NOMO-1 treated with dmso at 0.1 percent for 144 hours (cell line): ENCODE measurements around the gene SCFD2.

Source experiments
- DNase-seq: peaks from one replicate; lab custom pipeline; 2025; ENCODE audit not compliant: unreplicated experiment; lab: John Stamatoyannopoulos, UW

SCFD2 gene

DNA sequence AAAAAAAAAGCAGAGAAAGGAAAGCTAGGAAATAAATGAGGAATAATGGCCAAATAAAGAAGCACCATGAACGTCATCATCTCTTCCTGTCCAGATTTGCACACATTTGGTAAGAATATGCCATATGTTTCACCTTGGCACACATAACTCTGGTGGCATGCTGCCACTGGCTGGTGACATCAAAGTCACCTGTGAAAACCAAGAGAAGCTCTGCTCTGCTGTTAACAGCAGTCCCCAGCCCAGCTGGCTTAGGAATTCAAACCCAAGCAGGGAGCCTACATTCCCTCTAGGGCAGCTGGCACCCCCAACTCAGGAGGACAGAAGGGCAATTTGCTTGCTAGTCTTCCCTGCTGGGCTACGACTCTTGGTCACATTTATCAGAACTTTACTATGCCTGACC is 426.1 kb downstream of the SCFD2 start:
- DNase-seq = no peak

- DNase-seq = no peak
These were observed 426.5 kb downstream of the SCFD2 start for GRCh38 chr4:52939325-52939724.

DNA sequence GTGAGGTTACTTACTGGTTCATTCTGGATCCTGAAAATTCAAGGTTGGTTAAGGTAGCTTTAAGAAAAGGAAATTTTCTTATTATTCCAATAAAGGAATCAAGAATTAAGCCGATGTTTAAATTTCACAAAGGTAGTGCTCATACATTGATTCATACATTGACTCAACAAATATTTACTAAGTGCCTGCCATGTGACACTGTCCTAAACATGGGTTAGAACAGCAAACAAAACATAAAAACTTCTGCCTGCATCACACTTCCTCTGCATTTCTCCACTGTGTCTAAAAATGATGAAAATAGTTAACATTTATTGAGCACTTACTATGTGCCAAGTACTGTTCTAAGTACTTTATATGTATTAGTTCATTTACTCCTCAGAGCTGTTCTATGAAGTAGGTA is 428.0 kb downstream of the SCFD2 start:
- DNase-seq = no peak

- no peak for DNase-seq
These were observed 429.1 kb downstream of the SCFD2 start for GRCh38 chr4:52936729-52937128.

- DNase-seq = no peak
These were observed 430.5 kb downstream of the SCFD2 start for GRCh38 chr4:52935317-52935716.

- no peak for DNase-seq
These were observed 432.1 kb downstream of the SCFD2 start for GRCh38 chr4:52933738-52934137.

GRCh38 chr4:52932591-52933470 is 433.0 kb downstream of the SCFD2 start:
- no peak for DNase-seq

- DNase-seq = no peak
These were observed 434.6 kb downstream of the SCFD2 start for GRCh38 chr4:52931243-52931642.

DNA sequence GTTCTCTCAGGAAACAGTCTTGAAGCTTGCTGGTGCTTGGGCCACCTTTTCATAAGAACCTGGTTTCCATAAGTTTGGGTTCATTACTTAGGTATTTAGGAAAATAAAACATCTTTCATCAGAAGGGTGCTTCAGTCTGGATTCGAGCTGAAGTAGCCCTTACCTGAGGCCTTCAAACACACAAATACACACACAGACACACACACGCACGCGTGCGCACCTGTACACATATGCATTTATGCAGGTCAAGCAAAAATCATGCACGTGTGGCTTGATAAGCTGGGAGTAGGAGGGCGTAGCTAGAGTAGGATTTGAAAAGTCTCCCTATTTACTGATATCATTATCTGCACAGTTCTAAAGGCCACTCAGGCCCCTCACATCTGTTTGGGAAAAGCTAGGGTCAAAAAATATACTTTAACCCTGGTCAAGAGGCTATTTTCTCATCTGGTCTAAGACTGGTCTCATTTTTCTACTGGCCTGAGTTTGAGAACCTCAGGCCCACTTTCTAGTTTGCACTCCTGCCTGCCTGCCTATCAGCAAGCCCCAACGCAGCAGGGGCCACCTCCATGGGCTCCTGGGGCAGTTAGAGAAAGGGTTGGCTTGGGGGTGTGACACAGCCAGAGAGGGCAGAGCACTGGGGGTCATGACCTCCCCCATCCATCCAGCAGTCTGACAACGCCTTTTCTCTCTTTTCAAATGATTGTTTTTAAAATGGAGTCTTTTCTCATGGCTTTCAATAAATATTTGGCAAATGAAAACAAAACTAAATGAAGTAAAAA is 439.5 kb downstream of the SCFD2 start:
- no peak for DNase-seq

DNA sequence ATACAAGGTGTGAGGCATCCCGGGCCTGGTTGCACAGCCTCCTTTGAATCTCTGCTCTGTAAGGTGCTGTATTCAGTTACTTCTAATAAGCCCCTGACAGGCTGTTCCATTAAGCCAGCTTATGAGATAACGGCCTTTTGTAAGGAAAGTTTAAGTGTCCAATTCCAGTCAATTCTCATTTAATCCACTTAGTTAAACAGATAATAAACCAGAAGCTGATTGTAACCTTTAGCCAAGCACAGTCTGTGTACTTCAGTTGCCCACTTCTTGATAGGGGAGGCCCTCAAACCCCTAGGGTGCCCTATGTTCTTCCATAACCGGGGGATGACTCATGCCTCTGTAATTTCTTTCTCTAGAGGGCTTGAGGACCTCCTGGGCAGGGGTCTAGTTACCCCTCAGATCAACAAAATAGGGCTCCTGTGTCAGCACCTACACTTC is 440.3 kb downstream of the SCFD2 start:
- no peak for DNase-seq

DNA sequence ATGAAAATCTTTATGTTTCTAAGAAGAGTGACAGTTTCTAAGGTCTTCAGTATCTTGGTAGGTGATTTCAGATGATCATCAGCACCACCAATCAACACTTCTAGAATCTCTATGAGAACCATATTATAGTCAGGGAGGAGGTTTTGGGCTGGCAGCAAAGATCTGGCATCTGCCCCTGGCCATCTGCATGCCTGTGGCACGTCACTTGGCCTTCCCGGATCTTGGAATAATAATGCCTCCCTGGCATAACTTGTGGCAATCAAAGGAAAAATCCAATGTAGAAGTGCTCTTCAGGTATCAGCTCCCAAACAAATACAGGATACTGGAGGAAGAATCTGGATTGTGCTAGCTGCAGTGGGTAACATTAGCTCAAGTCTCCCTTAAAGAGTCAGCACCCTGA is 446.4 kb downstream of the SCFD2 start:
- no peak for DNase-seq

DNA sequence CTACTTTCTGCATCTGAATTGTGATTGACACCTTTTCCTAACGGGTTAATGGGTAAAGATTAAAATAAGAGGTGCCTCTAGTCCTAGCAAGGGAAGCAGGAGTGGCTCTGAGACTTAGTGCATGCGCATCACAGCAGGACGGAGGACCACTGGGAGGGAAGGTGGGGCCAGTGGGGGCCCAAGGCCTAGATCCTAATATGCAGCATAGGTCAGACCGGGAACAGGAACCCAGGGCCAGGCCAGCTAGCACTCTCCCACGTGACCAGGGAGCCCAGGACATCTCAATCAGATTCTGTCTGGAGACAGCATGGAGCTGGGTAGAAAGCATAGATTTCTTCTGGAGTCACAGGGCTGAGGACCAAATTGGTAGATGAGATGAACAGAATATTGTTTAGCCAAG is 448.0 kb downstream of the SCFD2 start:
- no peak for DNase-seq

GRCh38 chr4:52915730-52916300 is 450.0 kb downstream of the SCFD2 start:
- no peak for DNase-seq

- no peak for DNase-seq
These were observed 450.7 kb downstream of the SCFD2 start for GRCh38 chr4:52915191-52915590.

GRCh38 chr4:52914051-52914605 is 451.7 kb downstream of the SCFD2 start:
- no peak for DNase-seq

DNA sequence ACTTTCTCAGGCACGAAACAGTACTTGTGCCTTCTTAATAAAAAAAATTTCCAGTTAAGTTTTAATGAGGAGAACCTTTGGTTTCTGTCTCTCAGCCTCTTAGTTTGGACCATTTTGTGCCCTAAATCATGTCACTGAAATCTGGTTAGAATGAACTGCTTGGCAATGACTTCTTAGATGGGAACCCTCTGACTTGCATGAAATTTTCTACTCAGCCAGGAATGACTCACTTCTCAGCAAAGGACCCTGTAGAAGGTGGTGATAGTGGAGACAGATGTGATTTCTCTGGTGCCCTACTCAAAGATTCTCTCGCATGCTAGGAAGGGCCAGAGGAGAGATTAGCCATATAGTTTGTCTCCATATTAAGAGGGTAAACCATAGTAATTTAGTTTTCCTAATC is 453.3 kb downstream of the SCFD2 start:
- DNase-seq = no peak

- DNase-seq = peak; percentile 5
These were observed 454.1 kb downstream of the SCFD2 start for GRCh38 chr4:52911684-52912294.

- DNase-seq = no peak
These were observed 455.7 kb downstream of the SCFD2 start for GRCh38 chr4:52910115-52910514.

GRCh38 chr4:52907510-52907909 is 458.4 kb downstream of the SCFD2 start:
- DNase-seq = no peak

DNA sequence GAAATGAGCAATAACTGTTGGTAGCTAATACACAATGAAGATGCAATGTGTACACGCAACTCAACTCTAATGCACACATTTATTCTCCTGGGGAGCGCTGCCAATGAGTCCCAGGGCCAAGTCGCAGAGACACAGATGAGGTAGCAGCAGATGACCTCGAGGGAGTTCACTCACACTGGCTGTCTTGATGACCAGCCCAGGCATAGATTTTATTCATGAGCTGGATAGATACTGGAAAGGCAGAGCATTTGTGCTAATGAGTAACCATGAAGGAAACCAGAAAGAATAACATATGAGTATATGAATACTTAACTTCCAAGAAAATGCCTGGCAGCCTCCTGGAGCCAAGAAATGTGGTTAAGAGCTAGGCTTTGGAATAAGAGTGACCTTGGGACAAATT is 461.4 kb downstream of the SCFD2 start:
- DNase-seq = no peak

GRCh38 chr4:52903273-52903672 is 462.6 kb downstream of the SCFD2 start:
- DNase-seq = no peak
